Endodermal cell (in vitro differentiated cells): ENCODE results near the gene VSTM2B. TPM values are rescaled to one million over a fixed set of nuclear protein-coding genes. Genes with fewer than 3 reads are reported as not detected.

ENCODE experiments used
- DNase-seq: peaks from one replicate; pipeline ENCODE4 v3.0.0-alpha.2; 2017
- H3K27ac ChIP-seq: 2 replicates; pipeline ENCODE4 v1.5.1; 2013; ENCODE audit warnings: mild to moderate bottlenecking, low read depth, low read length, moderate library complexity
- H3K27me3 ChIP-seq: 2 replicates; pipeline ENCODE4 v1.6.1; 2013; ENCODE audit warnings: mild to moderate bottlenecking, low read length, moderate library complexity; ENCODE audit not compliant: insufficient read depth, control insufficient read depth, poor library complexity, severe bottlenecking
- H3K36me3 ChIP-seq: 2 replicates; pipeline ENCODE4 v1.7.0; 2013; ENCODE audit warnings: mild to moderate bottlenecking, low read length, moderate library complexity; ENCODE audit not compliant: control insufficient read depth, insufficient read depth
- H3K4me1 ChIP-seq: one replicate; pipeline ENCODE4 v1.7.0; 2013; ENCODE audit warnings: low read length; ENCODE audit not compliant: control insufficient read depth, insufficient read depth
- H3K4me3 ChIP-seq: 2 replicates; pipeline ENCODE4 v1.5.1; 2013; ENCODE audit warnings: mild to moderate bottlenecking, low read length, moderate library complexity
- H3K9ac ChIP-seq: 2 replicates; pipeline ENCODE4 v1.6.1; 2013; ENCODE audit warnings: mild to moderate bottlenecking, low read length, moderate library complexity; ENCODE audit not compliant: poor library complexity, severe bottlenecking; ENCODE audit errors: extremely low read depth
- H3K9me3 ChIP-seq: 2 replicates; pipeline ENCODE4 v1.6.1; 2013; ENCODE audit warnings: mild to moderate bottlenecking, low read length, moderate library complexity; ENCODE audit not compliant: control insufficient read depth
- H3K27ac Mint-ChIP-seq: 2 replicates; pipeline ENCODE4 v1.8.0; 2020; ENCODE audit warnings: mixed read lengths
- H3K27me3 Mint-ChIP-seq: 2 replicates; pipeline ENCODE4 v1.8.0; 2021; ENCODE audit warnings: mild to moderate bottlenecking, mixed read lengths; ENCODE audit not compliant: insufficient read depth
- H3K36me3 Mint-ChIP-seq: 2 replicates; pipeline ENCODE4 v1.8.0; 2020; ENCODE audit warnings: low read depth, mixed read lengths
- H3K4me1 Mint-ChIP-seq: 2 replicates; pipeline ENCODE4 v1.8.0; 2020; ENCODE audit warnings: mixed read lengths
- H3K4me3 Mint-ChIP-seq: 2 replicates; pipeline ENCODE4 v1.8.0; 2020; ENCODE audit warnings: mild to moderate bottlenecking, moderate library complexity, mixed read lengths
- H3K9me3 Mint-ChIP-seq: 2 replicates; pipeline ENCODE4 v1.8.0; 2020; ENCODE audit warnings: mild to moderate bottlenecking, mixed read lengths
- WGBS, 2 experiments: methylation state at CpG; one replicate each; pipeline versions ENCODE4 v1.1.5 to v1.1.7; 2013; ENCODE audit warnings: missing lambda C conversion rate in 2 of 2, mixed read lengths in 1 of 2; ENCODE audit not compliant: insufficient coverage in 1 of 2, insufficient read length in 1 of 2; 5-methylcytosine and 5-hydroxymethylcytosine counted together
- total RNA-seq, 2 donors: library from RNA; stranded (reverse); fragmentation: NEBNext Ultra II Directional in 1 of 2; extraction: Animal tissue kit (Norgen Biotek cat#: 25700) in 1 of 2; gene quantifications; 2 replicates in 1 of 2; 3 replicates in 1 of 2; pipeline ENCODE4 v1.2.1, GENCODE V29; 2021
- TF ChIP-seq, protein P1 (sequence below): fragments of 200-600 bp; sonication (generic); conservative IDR thresholded peaks from 2 replicates; pipeline ENCODE4 v1.5.0; 2021; ENCODE audit warnings: antibody characterized with exemption, mild to moderate bottlenecking

The VSTM2B gene
- total RNA-seq, 2 donors from 2014 or later, result 0.18 TPM; not detected in 1

DNA sequence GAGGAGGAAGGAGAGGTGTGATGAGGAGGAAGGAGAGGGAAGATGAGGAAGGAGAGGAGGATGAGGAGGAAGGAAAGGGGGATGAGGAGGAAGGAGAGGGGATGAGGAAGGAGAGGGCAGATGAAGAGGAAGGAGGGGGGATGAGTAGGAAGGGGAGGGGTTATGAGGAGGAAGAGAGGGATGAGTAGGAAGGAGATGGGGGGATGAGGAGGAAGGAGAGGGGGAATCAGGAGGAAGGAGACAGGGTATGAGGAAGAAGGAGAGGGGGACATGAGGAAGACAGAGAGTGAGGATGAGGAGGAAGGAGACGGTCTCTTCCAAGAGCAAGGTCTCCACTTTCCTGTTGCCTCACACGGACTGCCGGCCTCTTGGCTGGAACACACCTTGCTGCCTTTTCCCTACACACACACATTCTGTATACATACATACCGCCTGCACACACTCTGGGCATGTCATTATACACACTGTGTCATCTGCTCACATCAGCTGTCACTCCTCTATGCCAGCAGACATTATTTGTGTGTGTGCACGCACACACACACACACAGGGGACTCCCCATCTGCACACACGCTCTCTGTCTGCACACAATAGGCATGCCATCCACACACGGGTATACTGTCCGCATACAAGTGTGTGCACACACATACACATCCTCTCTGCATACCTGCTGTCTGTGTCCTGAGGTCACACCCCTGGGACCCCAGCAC, 11.1 kb upstream of the VSTM2B start:
- no peak overlapping the region for H3K27ac ChIP-seq
- TF ChIP-seq, protein P1, sequence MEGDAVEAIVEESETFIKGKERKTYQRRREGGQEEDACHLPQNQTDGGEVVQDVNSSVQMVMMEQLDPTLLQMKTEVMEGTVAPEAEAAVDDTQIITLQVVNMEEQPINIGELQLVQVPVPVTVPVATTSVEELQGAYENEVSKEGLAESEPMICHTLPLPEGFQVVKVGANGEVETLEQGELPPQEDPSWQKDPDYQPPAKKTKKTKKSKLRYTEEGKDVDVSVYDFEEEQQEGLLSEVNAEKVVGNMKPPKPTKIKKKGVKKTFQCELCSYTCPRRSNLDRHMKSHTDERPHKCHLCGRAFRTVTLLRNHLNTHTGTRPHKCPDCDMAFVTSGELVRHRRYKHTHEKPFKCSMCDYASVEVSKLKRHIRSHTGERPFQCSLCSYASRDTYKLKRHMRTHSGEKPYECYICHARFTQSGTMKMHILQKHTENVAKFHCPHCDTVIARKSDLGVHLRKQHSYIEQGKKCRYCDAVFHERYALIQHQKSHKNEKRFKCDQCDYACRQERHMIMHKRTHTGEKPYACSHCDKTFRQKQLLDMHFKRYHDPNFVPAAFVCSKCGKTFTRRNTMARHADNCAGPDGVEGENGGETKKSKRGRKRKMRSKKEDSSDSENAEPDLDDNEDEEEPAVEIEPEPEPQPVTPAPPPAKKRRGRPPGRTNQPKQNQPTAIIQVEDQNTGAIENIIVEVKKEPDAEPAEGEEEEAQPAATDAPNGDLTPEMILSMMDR, result no peak
- Mint-ChIP-seq H3K9me3 (no peaks in the 10 kb centered on the region), H3K4me3 (no peak overlapping the region), H3K27me3 (peaks cover 37% of the 10 kb centered on the region), H3K27ac (no peak overlapping the region), H3K36me3 (no peaks in the 10 kb centered on the region), H3K4me1 (no peaks in the 10 kb centered on the region)
- H3K36me3 ChIP-seq, result no peaks in the 10 kb centered on the region
- no peaks in the 10 kb centered on the region for H3K9me3 ChIP-seq
- peaks cover 33% of the 10 kb centered on the region for H3K27me3 ChIP-seq
- WGBS, 2 experiments, result 76 to 86% methylated on average over 3 to 7 of the region's 8 CpGs
- no peak overlapping the region for H3K9ac ChIP-seq
- no peak overlapping the region for H3K4me3 ChIP-seq
- no peak for DNase-seq
- H3K4me1 ChIP-seq, result no peaks in the 10 kb centered on the region

DNA sequence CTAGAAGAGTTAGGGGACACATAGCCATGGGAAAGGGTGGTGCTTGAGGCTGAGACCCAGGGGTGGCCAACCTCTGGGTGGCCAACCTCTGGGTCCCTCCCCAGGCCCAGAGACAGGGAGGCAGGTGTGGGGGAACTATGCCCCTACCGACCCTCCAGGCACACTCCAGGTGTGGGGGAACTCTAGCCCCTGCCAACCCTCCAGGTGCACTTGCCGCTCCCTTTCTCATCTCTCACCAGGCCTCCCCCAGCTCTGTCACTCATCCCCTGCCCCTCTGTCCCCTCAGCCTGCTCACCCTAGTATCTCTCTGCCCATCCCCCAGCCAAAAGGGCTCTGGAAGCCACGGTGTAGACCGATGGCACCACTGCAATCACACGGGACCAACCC, 10.6 kb upstream of the VSTM2B start:
- Mint-ChIP-seq H3K4me3 (no peak overlapping the region), H3K27ac (no peak overlapping the region), H3K4me1 (no peaks in the 10 kb centered on the region), H3K36me3 (no peaks in the 10 kb centered on the region), H3K9me3 (no peaks in the 10 kb centered on the region), H3K27me3 (peaks cover 41% of the 10 kb centered on the region)
- H3K36me3 ChIP-seq, result no peaks in the 10 kb centered on the region
- H3K27me3 ChIP-seq, result peaks cover 35% of the 10 kb centered on the region
- no peak for DNase-seq
- H3K4me1 ChIP-seq, result no peaks in the 10 kb centered on the region
- TF ChIP-seq, protein P1, result no peak
- H3K27ac ChIP-seq, result no peak overlapping the region
- no peak overlapping the region for H3K4me3 ChIP-seq
- 40 to 87% methylated on average over 1 to 5 of the region's 5 CpGs for WGBS, 2 experiments
- no peak overlapping the region for H3K9ac ChIP-seq
- H3K9me3 ChIP-seq, result no peaks in the 10 kb centered on the region

DNA sequence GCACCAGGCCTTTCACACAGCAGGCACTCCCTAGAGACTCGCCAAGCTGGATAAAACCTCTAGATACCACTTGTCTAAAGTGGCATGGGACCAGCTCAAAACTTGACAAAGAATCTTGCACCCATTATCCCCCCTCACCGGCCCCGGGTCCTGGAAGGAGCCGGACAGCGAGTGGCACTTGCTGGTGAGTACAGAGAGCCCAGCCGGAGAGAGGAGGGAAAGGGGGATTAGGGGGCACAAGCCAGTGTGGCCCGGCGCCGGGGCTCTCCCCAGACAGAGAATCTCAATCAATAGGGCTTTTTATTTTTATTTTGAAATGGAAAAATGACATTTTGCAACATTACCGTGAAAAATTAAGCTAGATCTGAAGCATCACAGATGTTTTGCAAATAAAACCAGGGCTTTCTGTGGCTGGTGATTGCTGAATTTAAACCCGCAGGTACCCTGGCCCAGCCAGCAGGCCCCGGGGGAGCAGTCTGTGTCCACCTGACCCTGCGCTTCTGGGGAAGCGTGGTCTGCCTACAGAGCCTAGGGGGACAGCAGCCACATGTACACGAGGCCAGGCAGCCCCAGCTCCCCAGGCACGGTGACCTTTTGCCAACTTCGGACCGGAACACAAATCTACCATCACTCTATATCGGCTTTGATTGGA, 10.0 kb upstream of the VSTM2B start:
- no peak overlapping the region for H3K4me3 ChIP-seq
- no peaks in the 10 kb centered on the region for H3K9me3 ChIP-seq
- H3K27ac ChIP-seq, result no peak overlapping the region
- Mint-ChIP-seq H3K4me1 (no peaks in the 10 kb centered on the region), H3K27me3 (peaks cover 45% of the 10 kb centered on the region), H3K9me3 (no peaks in the 10 kb centered on the region), H3K4me3 (no peak overlapping the region), H3K36me3 (no peaks in the 10 kb centered on the region), H3K27ac (no peak overlapping the region)
- H3K27me3 ChIP-seq, result peaks cover 41% of the 10 kb centered on the region
- H3K9ac ChIP-seq, result no peak overlapping the region
- H3K4me1 ChIP-seq, result no peaks in the 10 kb centered on the region
- WGBS, 2 experiments, result 91% methylated on average over 18 to 19 of the region's 19 CpGs
- H3K36me3 ChIP-seq, result no peaks in the 10 kb centered on the region
- no peak for DNase-seq
- TF ChIP-seq, protein P1, result no peak
